ENCODE results near the gene RELN. TPM values are rescaled to one million over a fixed set of nuclear protein-coding genes. Genes with fewer than 3 reads are reported as not detected.

RELN gene
- total and polyA plus RNA-seq, 2 donors (not counting 1 experiment from before 2014, with no cell fraction given): 0.33 to 31.8 TPM

DNA sequence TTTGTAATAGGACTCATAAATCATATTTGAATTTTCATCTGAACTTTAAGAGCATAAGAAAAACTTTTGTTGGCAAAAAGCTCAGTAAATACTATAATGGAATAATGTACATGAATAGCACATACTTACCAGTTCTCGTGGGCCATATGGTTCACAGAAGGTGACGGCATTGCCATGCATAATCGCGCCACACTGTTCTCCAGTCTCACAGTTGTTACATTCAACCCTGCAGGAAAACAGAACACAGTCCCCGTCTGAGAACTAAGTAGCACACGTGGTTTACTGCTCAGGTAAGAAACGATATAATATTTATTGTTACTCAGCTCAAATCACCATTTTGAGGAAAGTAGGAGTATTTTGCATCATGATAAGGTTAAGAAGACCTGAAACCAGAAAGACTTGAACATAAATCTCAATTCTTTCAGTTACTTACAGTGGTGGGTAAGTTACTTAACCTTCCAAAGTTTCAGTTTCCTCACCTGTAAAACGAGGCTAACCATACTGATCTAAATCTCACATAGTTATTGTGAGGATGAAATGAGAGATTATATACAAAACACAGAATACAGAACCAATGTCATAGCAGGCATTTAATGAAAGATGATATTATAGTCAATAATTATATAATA lies 261.4 kb downstream of the RELN start:
- no peaks in the 10 kb centered on the region for H3K79me2 ChIP-seq (ENCODE audit: control insufficient read depth, insufficient read depth, low read length)
- TF ChIP-seq, protein P1, sequence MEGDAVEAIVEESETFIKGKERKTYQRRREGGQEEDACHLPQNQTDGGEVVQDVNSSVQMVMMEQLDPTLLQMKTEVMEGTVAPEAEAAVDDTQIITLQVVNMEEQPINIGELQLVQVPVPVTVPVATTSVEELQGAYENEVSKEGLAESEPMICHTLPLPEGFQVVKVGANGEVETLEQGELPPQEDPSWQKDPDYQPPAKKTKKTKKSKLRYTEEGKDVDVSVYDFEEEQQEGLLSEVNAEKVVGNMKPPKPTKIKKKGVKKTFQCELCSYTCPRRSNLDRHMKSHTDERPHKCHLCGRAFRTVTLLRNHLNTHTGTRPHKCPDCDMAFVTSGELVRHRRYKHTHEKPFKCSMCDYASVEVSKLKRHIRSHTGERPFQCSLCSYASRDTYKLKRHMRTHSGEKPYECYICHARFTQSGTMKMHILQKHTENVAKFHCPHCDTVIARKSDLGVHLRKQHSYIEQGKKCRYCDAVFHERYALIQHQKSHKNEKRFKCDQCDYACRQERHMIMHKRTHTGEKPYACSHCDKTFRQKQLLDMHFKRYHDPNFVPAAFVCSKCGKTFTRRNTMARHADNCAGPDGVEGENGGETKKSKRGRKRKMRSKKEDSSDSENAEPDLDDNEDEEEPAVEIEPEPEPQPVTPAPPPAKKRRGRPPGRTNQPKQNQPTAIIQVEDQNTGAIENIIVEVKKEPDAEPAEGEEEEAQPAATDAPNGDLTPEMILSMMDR (conservative IDR thresholded peaks at IDR 0.05 in 1 of 2, IDR thresholded peaks at IDR 0.05 in 1 of 2; ENCODE audit: low read depth in 1 of 2, low read length in 2 of 2): no peak
- TF ChIP-seq EZH2 (IDR thresholded peaks at IDR 0.05; ENCODE audit: low read length, missing control alignments): no peak
- no peak for DNase-seq (ENCODE audit: low read depth in 2 of 2)
- H4K20me1 ChIP-seq (ENCODE audit: control insufficient read depth, extremely low read depth, insufficient read depth, low read length): no peaks in the 10 kb centered on the region
- H3K9ac ChIP-seq (ENCODE audit: insufficient read depth, low read length): no peak overlapping the region
- H3K27me3 ChIP-seq (ENCODE audit: control insufficient read depth, insufficient read depth, low read length): no peaks in the 10 kb centered on the region
- no peak overlapping the region for H3K4me3 ChIP-seq (replicated peaks in 1 of 4; ENCODE audit: control extremely low read depth in 1 of 4, insufficient read depth in 1 of 4, low read depth in 3 of 4, low read length in 4 of 4)
- H3K9me3 ChIP-seq (ENCODE audit: control insufficient read depth, insufficient read depth, low read depth, low read length): no peaks in the 10 kb centered on the region
- H3K36me3 ChIP-seq (ENCODE audit: control insufficient read depth, insufficient read depth, low read length): no peaks in the 10 kb centered on the region
- no peak overlapping the region for H3K27ac ChIP-seq (ENCODE audit: insufficient read depth, low read length)
- no peaks in the 10 kb centered on the region for H3K4me1 ChIP-seq (ENCODE audit: control insufficient read depth, extremely low read depth, insufficient read depth, low read length)
- no peak overlapping the region for H2AFZ ChIP-seq (ENCODE audit: low read length)
- no peak overlapping the region for H3K4me2 ChIP-seq (ENCODE audit: extremely low read depth, insufficient read depth, low read length)

DNA sequence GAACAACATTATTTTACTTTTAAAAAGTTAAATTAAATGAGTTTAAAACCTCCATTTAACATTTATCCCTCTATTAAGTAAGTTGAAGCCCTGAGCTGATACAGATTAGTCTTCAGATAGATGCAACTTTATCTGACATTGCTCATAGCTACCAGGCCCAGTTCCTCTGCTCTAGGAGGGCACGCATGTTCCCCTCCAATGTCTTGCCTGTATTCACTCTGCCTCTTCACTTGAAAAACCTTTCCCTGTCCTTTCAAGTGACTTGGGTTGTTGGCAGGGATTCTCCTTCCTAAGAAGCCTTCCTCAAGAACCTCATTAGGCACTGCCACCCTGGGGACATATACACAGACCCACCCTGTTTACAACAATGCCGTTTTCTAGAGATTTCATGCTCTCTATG lies 270.4 kb downstream of the RELN start:
- no peak overlapping the region for H3K9ac ChIP-seq (ENCODE audit: insufficient read depth, low read length)
- TF ChIP-seq EZH2 (IDR thresholded peaks at IDR 0.05; ENCODE audit: low read length, missing control alignments): no peak
- TF ChIP-seq, protein P1 (conservative IDR thresholded peaks at IDR 0.05 in 1 of 2, IDR thresholded peaks at IDR 0.05 in 1 of 2; ENCODE audit: low read depth in 1 of 2, low read length in 2 of 2): no peak
- DNase-seq (ENCODE audit: low read depth in 2 of 2): peak in 1 of 2 donors; percentile 8
- H3K27me3 ChIP-seq (ENCODE audit: control insufficient read depth, insufficient read depth, low read length): no peaks in the 10 kb centered on the region
- H3K4me2 ChIP-seq (ENCODE audit: extremely low read depth, insufficient read depth, low read length): no peak overlapping the region
- no peaks in the 10 kb centered on the region for H3K9me3 ChIP-seq (ENCODE audit: control insufficient read depth, insufficient read depth, low read depth, low read length)
- no peaks in the 10 kb centered on the region for H3K4me1 ChIP-seq (ENCODE audit: control insufficient read depth, extremely low read depth, insufficient read depth, low read length)
- H2AFZ ChIP-seq (ENCODE audit: low read length): no peak overlapping the region
- no peaks in the 10 kb centered on the region for H4K20me1 ChIP-seq (ENCODE audit: control insufficient read depth, extremely low read depth, insufficient read depth, low read length)
- no peaks in the 10 kb centered on the region for H3K79me2 ChIP-seq (ENCODE audit: control insufficient read depth, insufficient read depth, low read length)
- no peak overlapping the region for H3K27ac ChIP-seq (ENCODE audit: insufficient read depth, low read length)
- no peaks in the 10 kb centered on the region for H3K36me3 ChIP-seq (ENCODE audit: control insufficient read depth, insufficient read depth, low read length)
- H3K4me3 ChIP-seq (replicated peaks in 1 of 4; ENCODE audit: control extremely low read depth in 1 of 4, insufficient read depth in 1 of 4, low read depth in 3 of 4, low read length in 4 of 4): no peak overlapping the region

DNA sequence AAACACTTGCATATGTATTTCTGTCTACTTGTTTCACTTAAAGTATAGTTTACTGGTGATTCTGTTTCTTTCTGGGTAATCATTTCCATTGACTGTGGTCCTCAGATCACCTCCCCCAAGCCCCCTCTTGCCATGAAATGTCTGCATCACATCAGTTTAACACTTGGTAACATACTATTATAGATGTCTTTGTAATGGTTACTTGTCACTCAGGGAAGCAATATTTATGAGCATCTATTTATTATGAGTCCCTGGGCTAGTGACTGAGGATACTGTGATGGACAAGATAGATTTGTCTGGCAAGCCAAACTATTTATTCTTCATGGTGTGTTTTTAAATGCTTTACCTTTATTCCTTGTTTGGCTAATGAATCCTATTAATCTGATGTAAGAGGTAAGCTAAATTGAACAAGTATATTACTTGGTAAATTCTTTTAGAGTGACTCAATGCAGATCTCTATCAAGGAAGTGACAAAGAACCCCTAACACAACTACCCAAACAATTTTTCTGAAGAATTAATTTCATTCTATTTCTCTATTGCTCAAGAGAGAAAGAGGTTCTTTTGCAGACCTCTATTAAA lies 270.9 kb downstream of the RELN start:
- no peaks in the 10 kb centered on the region for H3K27me3 ChIP-seq (ENCODE audit: control insufficient read depth, insufficient read depth, low read length)
- no peaks in the 10 kb centered on the region for H4K20me1 ChIP-seq (ENCODE audit: control insufficient read depth, extremely low read depth, insufficient read depth, low read length)
- H3K79me2 ChIP-seq (ENCODE audit: control insufficient read depth, insufficient read depth, low read length): no peaks in the 10 kb centered on the region
- no peak for TF ChIP-seq EZH2 (IDR thresholded peaks at IDR 0.05; ENCODE audit: low read length, missing control alignments)
- TF ChIP-seq, protein P1 (conservative IDR thresholded peaks at IDR 0.05 in 1 of 2, IDR thresholded peaks at IDR 0.05 in 1 of 2; ENCODE audit: low read depth in 1 of 2, low read length in 2 of 2): no peak
- H3K4me3 ChIP-seq (replicated peaks in 1 of 4; ENCODE audit: control extremely low read depth in 1 of 4, insufficient read depth in 1 of 4, low read depth in 3 of 4, low read length in 4 of 4): no peak overlapping the region
- H3K9me3 ChIP-seq (ENCODE audit: control insufficient read depth, insufficient read depth, low read depth, low read length): no peaks in the 10 kb centered on the region
- H2AFZ ChIP-seq (ENCODE audit: low read length): no peak overlapping the region
- H3K27ac ChIP-seq (ENCODE audit: insufficient read depth, low read length): no peak overlapping the region
- DNase-seq (ENCODE audit: low read depth in 2 of 2): peak in 1 of 2 donors; percentile 50
- no peaks in the 10 kb centered on the region for H3K36me3 ChIP-seq (ENCODE audit: control insufficient read depth, insufficient read depth, low read length)
- H3K4me1 ChIP-seq (ENCODE audit: control insufficient read depth, extremely low read depth, insufficient read depth, low read length): no peaks in the 10 kb centered on the region
- H3K9ac ChIP-seq (ENCODE audit: insufficient read depth, low read length): no peak overlapping the region
- no peak overlapping the region for H3K4me2 ChIP-seq (ENCODE audit: extremely low read depth, insufficient read depth, low read length)

Data from fibroblast of lung (primary cell).